Keratinocyte (primary cell): ENCODE results near the gene LRP3. TPM values are rescaled to one million over a fixed set of nuclear protein-coding genes. Genes with fewer than 3 reads are reported as not detected.

Source experiments
- DNase-seq: peaks from one replicate; pipeline ENCODE4 v3.0.0-alpha.2; 2011; ENCODE audit warnings: low read depth, missing footprints, low spot score
- FAIRE-seq: peaks from 2 replicates; lab custom pipeline; 2011; peaks lifted over from hg19 to GRCh38; lab: Jason Lieb, UNC
- H2AFZ ChIP-seq: 2 replicates; pipeline ENCODE4 v1.6.0; 2012; ENCODE audit warnings: low read length, control low read depth, inconsistent platforms; ENCODE audit not compliant: control insufficient read depth
- H3K27ac ChIP-seq: 2 replicates; pipeline ENCODE4 v1.5.1; 2011; ENCODE audit warnings: low read length; ENCODE audit not compliant: control insufficient read depth, insufficient read depth
- H3K27me3 ChIP-seq: 3 replicates; pipeline ENCODE4 v1.6.0; 2011; ENCODE audit warnings: low read length; ENCODE audit not compliant: control insufficient read depth, insufficient read depth; ENCODE audit errors: extremely low read depth
- H3K36me3 ChIP-seq, 2 experiments: 2 replicates in 1 of 2; 3 replicates in 1 of 2; pipeline ENCODE4 v1.5.1; 2011; ENCODE audit warnings: low read length in 2 of 2, mild to moderate bottlenecking in 1 of 2; ENCODE audit not compliant: control insufficient read depth in 2 of 2, insufficient read depth in 2 of 2; ENCODE audit errors: extremely low read depth in 1 of 2
- H3K4me1 ChIP-seq: 3 replicates; pipeline ENCODE4 v1.5.1; 2011; ENCODE audit warnings: low read length; ENCODE audit not compliant: control insufficient read depth, insufficient read depth; ENCODE audit errors: extremely low read depth
- H3K4me2 ChIP-seq: 3 replicates; pipeline ENCODE4 v1.6.0; 2011; ENCODE audit warnings: low read depth, low read length; ENCODE audit not compliant: control insufficient read depth, insufficient read depth; ENCODE audit errors: extremely low read depth
- H3K4me3 ChIP-seq, 3 experiments: fragments of 200-600 bp in 1 of 3; sonication (generic) in 1 of 3; 2 replicates in 2 of 3; 3 replicates in 1 of 3; pipeline ENCODE4 v1.5.1; 2011 to 2016; ENCODE audit warnings: low read length in 3 of 3, mild to moderate bottlenecking in 3 of 3, control low read depth in 2 of 3, inconsistent platforms in 1 of 3, low read depth in 1 of 3, mixed read lengths in 1 of 3, mixed run types in 1 of 3, moderate library complexity in 1 of 3; ENCODE audit not compliant: control insufficient read depth in 2 of 3, insufficient read depth in 2 of 3; ENCODE audit errors: extremely low read depth in 1 of 3
- H3K79me2 ChIP-seq: 2 replicates; pipeline ENCODE4 v1.6.0; 2012; ENCODE audit warnings: low read length; ENCODE audit not compliant: control insufficient read depth, insufficient read depth
- H3K9ac ChIP-seq: 3 replicates; pipeline ENCODE4 v1.6.0; 2011; ENCODE audit warnings: low read length; ENCODE audit not compliant: control insufficient read depth, insufficient read depth; ENCODE audit errors: extremely low read depth
- H3K9me1 ChIP-seq: 3 replicates; pipeline ENCODE4 v1.6.0; 2011; ENCODE audit warnings: low read length; ENCODE audit not compliant: control insufficient read depth, insufficient read depth; ENCODE audit errors: extremely low read depth
- H3K9me3 ChIP-seq: 2 replicates; pipeline ENCODE4 v1.5.1; 2012; ENCODE audit warnings: low read depth, low read length; ENCODE audit not compliant: control insufficient read depth
- H4K20me1 ChIP-seq: 3 replicates; pipeline ENCODE4 v1.6.0; 2011; ENCODE audit warnings: low read length; ENCODE audit not compliant: control insufficient read depth, insufficient read depth; ENCODE audit errors: extremely low read depth
- CTCF ChIP-seq, 3 experiments: IDR thresholded peaks in 1 of 3; conservative IDR thresholded peaks in 1 of 3; optimal IDR thresholded peaks in 1 of 3; 2 replicates in 2 of 3; 3 replicates in 1 of 3; pipeline versions ENCODE3 to v1.5.1; 2011; ENCODE audit warnings: low read length in 3 of 3, mild to moderate bottlenecking in 3 of 3, moderate library complexity in 2 of 3, control low read depth in 1 of 3, inconsistent platforms in 1 of 3; ENCODE audit not compliant: insufficient read depth in 2 of 3; ENCODE audit errors: extremely low read depth in 1 of 3
- EZH2 ChIP-seq: IDR thresholded peaks from one replicate; pipeline ENCODE4 v1.6.1; 2012; ENCODE audit warnings: inconsistent platforms, mild to moderate bottlenecking, low read length, moderate library complexity
- dilution Hi-C: fragments of 300-500 bp; cut with MboI; formaldehyde crosslinking; loops from one replicate; pipeline ENCODE4 v1.7.0; 2020; ENCODE audit warnings: low sequenced_read_pairs; ENCODE audit not compliant: extremely low pct_ligation_motif_present
- polyA plus RNA-seq, 5 experiments: library from polyadenylated mRNA; depleted of rRNA in 3 of 5; stranded (reverse) in 3 of 5; stranded (forward) in 1 of 5; unstranded in 1 of 5; fragments of >200 nt; gene quantifications; 1 replicate in 1 of 5; 2 replicates in 3 of 5; 3 replicates in 1 of 5; pipeline versions ENCODE4 v1.2.1 to v1.2.3, GENCODE V29; 2011 to 2012; ENCODE audit warnings: missing spikeins in 2 of 5, low read depth in 1 of 5, low replicate concordance in 1 of 5

LRP3 gene
- polyA plus RNA-seq, 1 donor (not counting 4 experiments of a cell fraction or from before 2014, with no cell fraction given) = 5.0 TPM

- H3K4me3 ChIP-seq = no peak overlapping the region
- H3K9me3 ChIP-seq = no peaks in the 10 kb centered on the region
- H3K36me3 ChIP-seq = peaks cover 0 to 8% of the 10 kb centered on the region in 2 experiments
- TF ChIP-seq EZH2 (no peak), CTCF (optimal IDR thresholded peaks at IDR 0.05 in 1 of 3, IDR thresholded peaks at IDR 0.05 in 1 of 3, conservative IDR thresholded peaks at IDR 0.05 in 1 of 3; ENCODE audit: extremely low read depth in 1 of 3, insufficient read depth in 2 of 3, low read length in 3 of 3) (no peak)
- no peak overlapping the region for H3K4me2 ChIP-seq
- peaks cover 3% of the 10 kb centered on the region for H3K4me1 ChIP-seq
- FAIRE-seq (no peak), DNase-seq (no peak)
- H3K9me1 ChIP-seq = no peaks in the 10 kb centered on the region
- H3K9ac ChIP-seq = no peak overlapping the region
- H3K27me3 ChIP-seq = peaks cover 11% of the 10 kb centered on the region
- no peaks in the 10 kb centered on the region for H3K79me2 ChIP-seq
- H4K20me1 ChIP-seq = peaks cover 3% of the 10 kb centered on the region
- H2AFZ ChIP-seq = no peak overlapping the region
- dilution Hi-C loops = no loop called here
- H3K27ac ChIP-seq = no peak overlapping the region
Observed at GRCh38 chr19:33197591-33198000, 3.5 kb downstream of the LRP3 start.

GRCh38 chr19:33198169-33198568, 4.0 kb downstream of the LRP3 start:
- dilution Hi-C loops = no loop called here
- Histone ChIP-seq H3K4me3 (no peak overlapping the region), H3K9me1 (no peaks in the 10 kb centered on the region), H3K36me3 (peaks cover 0 to 8% of the 10 kb centered on the region in 2 experiments), H3K9me3 (no peaks in the 10 kb centered on the region), H3K9ac (no peak overlapping the region), H3K4me1 (peaks cover 3% of the 10 kb centered on the region), H3K27ac (no peak overlapping the region), H3K27me3 (peaks cover 5% of the 10 kb centered on the region), H2AFZ (no peak overlapping the region), H3K4me2 (no peak overlapping the region), H4K20me1 (peaks cover 3% of the 10 kb centered on the region), H3K79me2 (no peaks in the 10 kb centered on the region)
- TF ChIP-seq EZH2 = no peak
- TF ChIP-seq CTCF (optimal IDR thresholded peaks at IDR 0.05 in 1 of 3, IDR thresholded peaks at IDR 0.05 in 1 of 3, conservative IDR thresholded peaks at IDR 0.05 in 1 of 3; ENCODE audit: extremely low read depth in 1 of 3, insufficient read depth in 2 of 3, low read length in 3 of 3) = no peak
- FAIRE-seq = no peak
- DNase-seq = no peak
